Cerebellar nuclear complex (tissue), 1 donor: ENCODE measurements around the gene MTPN.

ENCODE experiments used
- DNase-seq, 2 experiments: peaks; one replicate each; lab custom pipeline; 2025; lab: John Stamatoyannopoulos, UW

Gene MTPN

DNA sequence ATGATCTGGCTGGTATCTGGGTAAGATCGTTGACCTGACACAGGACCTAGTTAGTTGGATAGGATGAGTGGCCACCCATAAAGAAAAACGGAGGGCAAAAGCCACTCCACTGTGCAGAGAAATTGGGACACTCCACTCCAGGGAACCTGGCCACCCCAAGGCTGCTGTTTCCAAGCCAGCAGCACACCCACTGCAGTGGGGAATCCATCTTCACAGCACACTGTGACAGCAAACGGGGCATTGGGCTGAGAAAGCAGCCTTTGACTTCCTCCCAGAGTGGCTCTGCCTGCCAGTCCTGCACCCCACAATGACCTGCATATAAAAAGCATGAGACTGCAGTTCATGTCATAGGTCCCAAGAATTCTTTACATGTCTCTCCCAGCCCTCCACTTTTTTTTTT is 52.9 kb downstream of the MTPN start:
- no peak for DNase-seq

DNA sequence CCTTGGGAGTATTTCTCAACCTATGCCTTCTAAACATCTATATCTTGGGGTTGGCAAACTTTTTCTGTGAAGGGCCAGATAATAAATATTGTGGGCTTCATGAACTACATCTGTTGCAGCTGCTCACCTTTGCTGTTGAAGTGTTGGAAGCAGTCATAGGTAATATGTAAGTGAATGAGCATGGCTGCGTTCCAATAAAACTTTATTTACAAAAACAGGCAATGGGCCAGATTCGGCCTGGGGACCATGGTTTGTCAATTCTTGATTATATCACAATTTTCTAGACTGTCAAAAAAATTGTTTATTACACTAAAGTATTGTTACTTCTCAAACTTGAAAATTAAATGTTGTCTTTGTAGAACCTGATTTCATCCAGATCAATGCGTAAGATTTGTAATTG is 54.9 kb downstream of the MTPN start:
- DNase-seq = no peak

DNA sequence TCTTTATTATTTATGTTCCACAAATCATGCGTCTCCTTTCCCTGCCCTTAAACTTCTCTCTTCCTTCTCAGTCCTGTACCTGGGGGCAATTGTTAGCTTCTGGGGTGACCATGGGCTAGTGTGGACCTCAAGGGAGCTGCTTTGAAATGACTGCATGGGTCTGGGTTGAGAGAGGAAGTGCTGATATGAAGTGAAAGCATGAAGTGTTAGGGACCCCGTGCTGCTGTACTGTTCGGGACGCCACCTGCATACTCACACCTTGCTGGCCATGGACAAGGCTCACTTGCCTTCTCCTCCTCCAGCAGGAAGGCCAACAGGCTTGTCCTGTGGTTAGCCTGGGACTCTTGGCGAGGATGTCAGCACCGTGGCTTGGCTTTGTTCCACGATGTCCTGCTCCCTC is 56.7 kb downstream of the MTPN start:
- no peak for DNase-seq

DNA sequence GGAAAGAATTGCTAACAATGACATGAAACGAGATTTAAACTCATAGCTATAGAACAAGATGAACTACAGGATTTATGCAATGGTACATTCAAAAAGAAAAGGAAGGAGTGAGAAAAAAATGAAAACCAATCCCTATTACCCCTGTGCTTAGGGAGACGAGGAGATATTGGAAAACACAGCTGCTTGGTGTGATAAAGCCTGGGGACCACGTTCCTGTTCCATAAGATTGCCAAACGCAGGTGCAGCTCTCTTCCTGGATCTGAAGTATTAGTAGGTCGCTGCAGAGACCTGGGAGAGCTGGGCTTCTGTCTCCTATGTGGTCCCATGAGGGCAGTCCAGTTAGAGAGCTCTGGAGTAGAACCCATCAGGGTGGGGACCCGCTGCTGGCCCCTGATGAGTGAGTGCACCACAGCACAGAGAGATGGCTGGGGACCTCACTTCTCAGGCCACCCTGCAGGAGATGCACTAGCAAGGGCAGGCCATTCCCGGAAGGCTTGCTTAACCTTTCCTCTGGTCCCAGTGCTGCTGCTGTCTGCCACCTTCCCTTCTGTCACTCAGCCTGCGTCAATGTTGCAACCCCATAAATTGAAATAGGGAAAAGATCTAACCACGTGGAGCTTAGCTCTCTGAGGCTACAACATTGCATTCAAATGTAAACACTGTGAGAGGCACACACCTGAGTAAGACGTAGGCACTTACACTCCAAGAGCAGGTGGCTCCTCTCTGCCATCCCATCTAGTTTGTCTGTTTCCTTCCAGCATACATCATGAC is 57.9 kb downstream of the MTPN start:
- no peak for DNase-seq

DNA sequence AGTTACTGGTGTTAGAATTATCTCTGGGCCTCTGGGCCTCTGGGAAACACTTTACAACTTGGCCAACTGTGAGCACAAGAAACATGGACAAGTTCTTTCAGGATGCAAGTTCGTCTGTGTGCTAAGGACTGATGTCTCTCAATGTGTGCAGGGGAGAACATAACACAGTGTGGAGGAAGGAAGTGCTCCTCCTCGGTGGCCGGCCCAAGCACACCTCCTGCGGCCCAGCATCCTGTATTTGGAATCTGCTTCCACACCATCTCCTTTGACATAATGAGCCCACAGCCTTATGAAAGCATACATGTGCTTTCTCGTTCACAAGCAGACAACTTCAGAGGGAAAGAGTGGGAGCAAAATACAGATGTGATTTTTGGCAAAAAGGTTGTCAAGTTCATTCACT is 59.0 kb downstream of the MTPN start:
- DNase-seq = no peak

DNA sequence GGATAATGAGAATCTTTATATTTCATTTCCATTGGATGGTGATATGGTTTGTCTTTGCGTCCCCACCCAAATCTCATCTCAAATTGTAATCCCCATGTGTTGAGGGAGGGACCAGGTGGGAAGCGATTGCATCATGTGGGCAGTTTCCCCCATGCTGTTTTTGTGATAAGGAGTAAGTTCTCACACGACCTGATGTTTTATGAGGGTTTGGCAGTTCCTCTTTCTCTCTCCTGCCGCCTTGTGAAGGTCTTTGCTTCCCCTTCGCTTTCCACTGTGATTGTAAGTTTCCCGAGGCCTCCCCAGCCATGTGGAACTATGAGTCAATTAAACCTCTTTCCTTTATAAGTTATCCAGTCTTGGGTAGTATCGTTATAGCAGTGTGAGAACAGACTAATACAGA is 59.4 kb downstream of the MTPN start:
- no peak for DNase-seq

DNA sequence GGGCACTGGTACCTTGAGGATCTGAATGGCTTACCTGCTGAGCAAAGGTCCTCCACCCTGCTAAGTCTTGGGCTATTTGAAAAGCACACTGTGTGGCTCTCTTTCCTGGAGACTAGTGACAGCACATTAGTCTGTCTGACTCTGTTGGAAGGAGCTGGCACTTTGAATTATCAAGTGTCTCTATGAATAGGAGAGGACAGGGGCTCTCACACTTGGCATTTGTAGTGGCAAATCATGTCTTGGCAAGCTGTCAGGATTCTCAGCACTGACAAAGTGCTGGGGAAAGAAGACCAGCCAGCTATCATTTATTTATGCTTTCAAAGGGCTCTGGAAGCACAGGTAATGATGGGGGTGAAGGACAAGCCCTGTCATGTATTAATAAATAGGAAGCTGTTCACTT is 62.8 kb downstream of the MTPN start:
- no peak for DNase-seq

DNA sequence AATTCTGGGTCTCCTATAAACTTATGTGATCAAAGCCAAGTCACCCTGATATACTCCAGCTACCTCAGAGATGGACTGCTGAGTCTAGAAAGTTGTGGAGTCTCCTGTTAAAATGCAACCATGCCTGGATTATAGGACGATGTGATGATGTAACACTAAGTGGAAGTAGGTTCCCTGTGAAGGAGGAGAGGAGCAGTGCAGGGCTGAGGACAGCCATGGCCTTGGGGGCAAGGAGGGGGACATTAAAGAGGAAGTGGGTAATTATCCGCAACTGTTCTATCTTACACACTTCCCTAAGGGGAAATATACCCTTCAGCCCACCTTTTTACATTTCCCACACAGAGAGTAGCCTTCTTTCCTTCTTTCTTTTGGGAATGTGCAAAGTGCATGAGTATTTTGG is 63.8 kb downstream of the MTPN start:
- DNase-seq = no peak

DNA sequence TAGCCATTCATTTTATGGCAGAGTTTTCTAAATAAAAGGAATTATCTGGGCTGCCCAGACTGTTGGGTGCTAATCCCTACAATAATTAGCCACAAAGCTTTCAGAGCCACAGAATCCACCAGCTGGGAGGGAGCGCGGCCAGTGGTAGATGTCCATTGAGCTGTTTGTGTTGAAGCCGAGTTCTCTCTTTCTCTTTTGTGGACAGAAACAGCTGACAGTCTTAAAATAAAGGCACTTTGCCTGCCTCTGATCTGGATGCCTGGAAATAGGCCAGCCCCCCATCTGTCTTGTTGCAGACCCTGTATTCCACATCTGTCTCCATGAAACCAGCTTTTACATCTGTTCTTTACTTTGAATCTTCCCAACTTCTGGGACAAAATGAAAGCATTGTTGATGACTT is 66.1 kb downstream of the MTPN start:
- DNase-seq = no peak

DNA sequence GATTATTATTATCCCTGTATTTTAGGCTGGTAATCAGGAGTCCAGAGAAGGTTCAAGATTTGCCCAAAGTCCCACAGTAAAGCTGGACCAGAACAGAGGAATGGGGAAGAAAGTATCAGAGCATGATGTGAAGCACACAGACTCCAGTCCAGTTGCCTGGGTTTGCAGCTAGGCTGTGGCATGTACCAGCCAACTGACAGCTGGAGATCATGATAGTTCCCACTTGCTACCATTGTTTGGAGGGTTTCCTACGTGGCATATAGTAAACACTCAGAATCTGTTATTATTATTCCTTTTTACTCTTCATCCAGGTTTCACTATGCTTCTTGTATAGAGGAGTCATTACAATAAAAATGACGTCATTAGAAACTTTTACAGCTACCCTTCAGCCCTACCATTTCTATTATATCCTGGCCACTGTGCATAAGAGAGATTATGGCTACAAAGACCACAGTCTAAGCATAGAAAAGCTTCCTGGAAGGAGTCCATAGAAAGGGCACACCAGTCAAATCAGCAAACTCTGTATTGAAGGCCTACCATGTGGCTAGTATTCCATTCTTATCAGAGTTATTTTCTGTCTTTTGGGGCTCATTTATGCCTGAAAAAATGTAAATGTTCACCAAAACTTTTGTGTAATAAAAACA is 66.6 kb downstream of the MTPN start:
- no peak for DNase-seq

DNA sequence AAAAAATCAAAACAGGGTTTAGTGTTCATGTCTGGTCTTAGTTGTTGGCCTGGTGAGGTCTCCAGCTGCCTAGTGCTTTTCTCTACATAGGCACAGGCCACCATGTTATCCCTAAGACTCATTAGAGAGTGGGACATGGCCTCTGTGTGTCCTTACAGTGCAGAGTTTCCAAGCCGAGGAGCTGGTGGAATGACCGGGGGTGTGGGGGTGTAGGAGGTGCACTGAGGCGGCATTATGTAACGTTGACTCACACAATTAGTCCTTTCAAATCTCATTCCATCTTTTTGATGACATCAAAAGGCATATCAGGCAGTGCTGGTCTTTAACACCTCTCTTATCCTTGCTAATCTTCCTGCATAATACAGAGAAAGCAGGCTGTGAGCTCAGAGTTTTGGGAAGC is 71.3 kb downstream of the MTPN start:
- no peak for DNase-seq

DNA sequence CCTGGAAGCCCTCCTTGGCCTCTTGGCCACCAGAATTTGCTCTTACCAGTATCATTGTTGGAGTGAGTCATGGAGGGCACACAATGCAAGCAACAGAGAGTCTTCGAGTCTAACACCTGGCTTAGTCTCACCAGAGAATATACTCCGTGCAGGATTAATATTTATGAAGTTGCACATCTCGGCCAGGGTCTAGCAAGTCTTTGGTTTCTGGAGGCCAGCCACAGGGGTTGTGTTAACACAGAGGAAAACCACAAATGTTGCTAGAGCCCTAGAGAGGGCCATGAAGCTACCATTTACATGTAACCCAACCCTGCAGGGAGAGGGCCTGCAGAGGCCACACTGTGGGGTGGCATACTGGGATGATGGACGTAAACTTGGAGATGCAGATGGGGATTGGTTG is 71.8 kb downstream of the MTPN start:
- no peak for DNase-seq

DNA sequence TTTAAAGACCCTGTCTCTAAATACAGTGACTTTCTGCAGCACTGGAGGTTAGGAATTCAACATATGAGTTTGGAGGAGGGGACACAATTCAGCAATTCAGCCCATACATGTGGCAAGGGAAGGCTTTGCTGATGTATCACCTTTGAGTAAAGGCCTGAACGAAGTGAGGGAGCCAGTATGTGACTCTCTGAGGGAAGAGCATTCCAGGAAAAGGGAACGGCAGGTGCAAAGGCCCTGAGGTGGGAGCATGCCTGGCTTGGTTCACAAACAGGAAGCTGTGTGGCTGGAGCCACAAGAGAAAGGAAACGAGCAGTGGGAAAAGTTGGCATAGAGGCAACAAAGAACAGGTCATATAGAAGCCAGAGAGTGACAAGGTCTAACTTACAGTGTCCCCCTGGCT is 72.9 kb downstream of the MTPN start:
- no peak for DNase-seq

DNA sequence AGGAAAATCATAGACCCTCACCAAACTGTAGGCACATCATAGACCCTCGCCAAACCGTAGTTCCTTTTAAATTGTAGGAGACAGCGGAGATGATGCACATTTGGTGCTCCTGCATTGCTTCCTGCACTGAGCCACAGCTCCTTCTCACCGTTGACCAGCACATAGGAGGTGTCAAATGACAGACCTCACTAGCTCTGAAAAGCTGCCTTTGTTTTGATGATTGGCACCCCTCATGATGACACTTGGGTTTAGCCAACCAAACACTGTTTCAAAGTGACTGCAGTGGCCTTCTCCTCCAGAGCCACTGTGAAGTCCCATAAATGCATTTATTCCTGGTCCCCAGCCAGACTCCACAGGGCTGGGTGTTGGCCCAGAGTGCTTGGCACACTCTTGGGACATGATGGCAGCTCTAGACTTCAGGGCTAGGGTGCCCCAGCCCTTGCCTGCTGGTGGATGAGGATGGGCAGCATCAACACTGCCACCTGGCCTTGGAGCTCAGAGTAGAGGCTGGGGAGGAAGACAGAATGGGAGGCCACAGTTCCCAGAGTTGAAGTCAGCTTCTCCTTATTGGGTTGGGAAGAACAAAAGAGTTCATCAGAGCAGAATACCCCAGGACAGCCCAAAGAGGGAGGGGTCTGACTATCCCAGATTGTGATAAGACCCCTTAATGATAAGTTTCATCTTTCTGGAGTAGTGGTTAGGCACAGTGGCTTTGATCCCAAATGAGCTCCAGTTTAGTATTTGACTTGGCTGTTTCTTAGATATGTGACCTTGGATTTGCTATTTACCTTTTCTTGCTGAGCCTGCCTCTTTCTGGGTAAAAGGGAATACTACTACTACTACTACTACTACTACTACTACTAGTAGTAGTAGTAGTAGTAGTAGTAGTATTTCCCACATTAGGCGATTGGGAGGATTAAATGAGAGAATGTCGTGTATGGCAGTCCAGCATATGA is 75.3 kb downstream of the MTPN start:
- no peak for DNase-seq

DNA sequence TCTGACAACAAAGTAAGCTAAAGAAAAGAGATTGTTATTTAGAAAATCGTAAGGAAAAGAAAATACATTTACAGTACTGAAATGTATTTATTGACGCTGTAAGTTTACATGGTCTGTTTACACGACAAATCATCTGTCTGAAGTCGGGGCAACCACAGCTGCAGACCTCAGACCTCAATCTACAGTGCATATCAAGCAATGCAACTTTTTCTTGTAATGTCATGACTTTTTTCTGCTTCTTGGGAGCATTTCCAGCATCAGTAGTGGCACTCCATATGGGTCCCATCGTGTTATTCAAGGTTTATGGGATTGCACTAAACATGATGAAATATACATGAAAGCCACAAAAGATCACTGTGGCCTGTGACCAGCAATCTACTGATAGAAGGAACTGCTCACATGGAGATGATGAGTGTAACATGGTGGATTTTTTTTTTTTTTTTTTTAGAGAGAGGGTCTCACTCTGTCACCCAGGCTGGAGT is 77.1 kb downstream of the MTPN start:
- DNase-seq = no peak

DNA sequence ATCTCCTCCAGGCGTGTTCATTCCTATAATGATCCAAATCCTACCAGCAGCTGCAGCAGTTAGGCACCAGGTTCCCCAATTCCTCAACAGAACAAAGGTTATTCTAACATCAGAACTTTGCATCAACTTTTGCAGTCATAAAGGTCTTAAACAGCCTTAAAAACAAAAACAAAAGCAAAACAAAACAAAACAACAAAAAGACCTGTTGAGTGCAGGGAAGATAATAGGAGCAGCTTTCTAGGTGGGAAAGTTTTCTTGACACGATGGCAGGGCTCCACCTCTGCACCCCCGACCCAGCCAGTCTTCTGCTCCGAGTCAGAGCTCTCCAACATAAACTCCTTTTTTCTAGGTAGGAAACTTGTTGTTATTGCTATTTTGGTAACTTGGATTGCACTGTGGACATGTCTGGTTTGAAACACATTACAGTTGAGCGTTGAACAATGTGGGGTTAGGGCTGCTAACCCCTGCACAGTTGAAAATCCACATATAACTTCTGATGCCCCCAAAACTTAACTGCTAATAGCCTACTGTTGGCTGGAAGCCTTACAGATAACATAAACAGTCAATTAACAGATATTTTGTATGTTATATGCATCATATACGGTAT is 77.6 kb downstream of the MTPN start:
- DNase-seq = no peak

DNA sequence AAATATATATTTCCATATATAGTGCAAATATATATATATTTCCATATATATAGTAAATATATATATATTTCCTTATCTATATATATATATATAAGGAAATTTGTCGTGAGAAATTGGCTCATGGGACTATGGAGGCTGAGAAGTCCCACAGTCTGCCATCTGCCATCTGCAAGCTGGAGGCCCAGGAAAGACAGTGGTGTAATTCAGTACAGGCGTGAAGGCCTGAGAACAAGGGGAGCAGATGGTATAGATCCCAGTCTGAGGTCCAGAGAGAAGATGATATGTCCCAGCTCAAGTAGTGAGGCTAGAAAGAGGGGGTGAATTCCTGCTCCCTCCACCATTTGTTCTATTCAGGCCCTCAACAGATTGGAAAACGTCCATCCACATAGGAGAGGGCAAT is 78.9 kb downstream of the MTPN start:
- no peak for DNase-seq

DNA sequence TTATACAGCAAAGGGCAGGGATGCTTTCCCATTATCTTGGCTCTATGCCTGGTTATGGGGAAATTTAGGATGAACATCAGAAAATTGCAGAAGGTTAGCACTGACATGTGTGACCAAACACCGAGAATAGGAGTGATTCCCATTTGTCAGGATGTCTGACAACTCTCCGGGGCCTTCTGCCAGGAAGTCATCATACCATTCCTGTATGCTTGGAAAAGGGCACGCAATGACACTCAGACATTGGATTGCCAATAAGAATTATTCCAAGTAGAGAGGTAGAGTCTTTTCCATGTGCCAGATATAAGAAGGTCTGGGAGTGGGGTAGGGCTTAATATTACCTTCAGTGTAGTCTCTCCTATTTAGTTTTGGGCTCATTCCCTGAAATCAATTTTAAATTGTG is 82.3 kb downstream of the MTPN start:
- DNase-seq = no peak

DNA sequence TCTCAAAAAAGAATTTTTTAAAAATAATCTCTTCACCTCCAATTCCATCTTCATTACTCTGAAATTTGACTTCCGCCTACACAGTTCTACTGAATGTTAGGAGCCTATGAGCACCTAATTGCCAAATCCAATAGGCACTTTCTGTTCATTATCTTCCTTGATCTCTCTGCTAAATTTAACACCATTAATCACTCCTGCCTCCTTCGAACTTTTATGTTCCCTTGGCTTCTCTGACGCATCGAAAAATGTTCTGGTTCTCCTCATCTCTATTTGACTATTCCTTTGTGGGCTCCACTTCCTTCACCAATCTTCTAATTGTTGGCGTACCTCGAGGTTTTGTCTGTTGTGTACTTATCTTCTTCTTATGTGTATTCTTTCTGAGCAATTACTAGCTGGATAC is 87.3 kb downstream of the MTPN start:
- no peak for DNase-seq

DNA sequence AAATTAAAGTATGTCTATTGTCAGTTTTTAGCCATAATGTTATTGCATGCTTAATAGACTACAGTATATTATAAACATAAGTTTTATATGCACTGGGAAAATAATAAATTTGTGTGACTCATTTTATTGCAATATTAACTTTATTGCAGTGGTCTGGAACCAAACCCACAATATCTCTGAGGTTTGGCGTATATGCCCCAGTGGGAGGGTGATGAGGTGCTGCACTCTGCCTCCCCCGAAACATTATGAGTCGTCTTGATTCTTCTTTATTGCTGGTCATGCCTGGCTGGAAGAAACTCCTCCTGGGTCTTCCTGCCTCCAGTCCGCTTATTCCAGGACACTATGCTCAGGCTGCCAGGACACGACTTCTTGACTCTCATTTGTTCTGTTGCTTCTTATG is 88.4 kb downstream of the MTPN start:
- DNase-seq = no peak

DNA sequence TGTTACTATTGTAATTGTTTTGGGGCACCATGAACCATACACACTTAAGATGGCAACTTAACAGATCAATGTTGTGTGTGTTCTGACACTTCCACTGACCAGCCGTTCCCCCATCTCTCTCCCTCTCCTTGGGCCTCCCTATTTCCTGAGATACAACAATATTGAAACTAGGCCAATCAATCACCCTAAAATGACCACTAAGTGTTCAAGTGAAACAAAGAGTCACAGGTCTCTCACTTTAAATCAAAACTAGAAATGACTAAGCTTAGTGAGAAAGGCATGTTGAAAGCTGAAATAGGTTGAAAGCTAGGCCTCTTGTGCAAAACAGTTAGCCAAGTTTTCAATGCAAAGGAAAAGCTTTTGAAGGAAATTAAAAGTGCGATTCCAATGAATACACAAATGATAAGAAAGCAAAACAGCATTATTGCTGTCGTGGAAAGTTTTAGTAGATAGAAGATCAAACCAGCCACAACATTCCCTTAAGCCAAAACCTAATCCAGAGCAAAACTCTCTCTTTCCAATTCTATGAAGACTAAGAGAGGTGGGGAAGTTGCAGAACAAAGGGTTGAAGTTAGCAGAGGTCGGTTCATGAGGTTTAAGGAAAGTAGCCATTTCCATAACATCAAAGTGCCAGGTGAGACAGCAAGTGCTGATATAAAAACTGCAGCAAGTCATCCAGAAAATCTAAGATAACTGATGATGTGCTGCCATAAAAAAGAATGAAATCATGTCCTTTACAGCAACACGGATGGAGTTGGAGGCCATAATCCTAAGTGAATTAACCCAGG is 90.6 kb downstream of the MTPN start:
- no peak for DNase-seq
